Astrocyte of the cerebellum (primary cell): ENCODE measurements around the gene TGFA.

Experiments used
- DNase-seq: peaks from one replicate; pipeline ENCODE4 v3.0.0-alpha.2; 2011; ENCODE audit warnings: low read depth
- H3K4me3 ChIP-seq: 2 replicates; pipeline ENCODE4 v1.5.1; 2011; ENCODE audit warnings: mild to moderate bottlenecking, low read depth, low read length, moderate library complexity
- CTCF ChIP-seq: IDR thresholded peaks from 2 replicates; pipeline ENCODE4 v1.5.1; 2012; ENCODE audit warnings: low read length, low read depth, moderate library complexity, mild to moderate bottlenecking; ENCODE audit errors: missing control alignments
- in situ Hi-C: cut with HindIII; loops from 2 replicates; pipeline ENCODE4 v1.10.0; 2017; ENCODE audit warnings: low sequenced_read_pairs

Gene TGFA

GRCh38 chr2:70400539-70400938, 153.1 kb downstream of the TGFA start:
- no peak for DNase-seq
- in situ Hi-C loops: no loop called here
- no peak for TF ChIP-seq CTCF
- H3K4me3 ChIP-seq: no peak overlapping the region

- DNase-seq: no peak
- in situ Hi-C loops: loop anchor here (5.0 kb wide), 1 partner anchor 73 kb away; no protein-coding TSS in a partner anchor
- no peak for TF ChIP-seq CTCF
- no peak overlapping the region for H3K4me3 ChIP-seq
These were observed 154.6 kb downstream of the TGFA start for GRCh38 chr2:70399046-70399445.
